Prostate gland (tissue), 2 donors: ENCODE data around the gene NGEF.

ENCODE experiments used
- CTCF ChIP-seq, 4 experiments: fragments of 200-600 bp in 2 of 4; fragments of 450-650 bp in 2 of 4; sonication (generic) in 2 of 4; IDR thresholded peaks; 1 replicate in 3 of 4; 2 replicates in 1 of 4; pipeline ENCODE4 v1.5.1; 2016 to 2019; ENCODE audit warnings: antibody characterized with exemption in 4 of 4, mild to moderate bottlenecking in 2 of 4, moderate library complexity in 2 of 4
- POLR2A ChIP-seq: fragments of 450-650 bp; IDR thresholded peaks from one replicate; pipeline ENCODE4 v1.6.1; 2016; ENCODE audit warnings: antibody characterized with exemption, mild to moderate bottlenecking
- POLR2AphosphoS5 ChIP-seq: sonication (generic); formaldehyde crosslinking; IDR thresholded peaks from one replicate; pipeline ENCODE4 v1.6.1; 2017; ENCODE audit warnings: antibody characterized with exemption

DNA sequence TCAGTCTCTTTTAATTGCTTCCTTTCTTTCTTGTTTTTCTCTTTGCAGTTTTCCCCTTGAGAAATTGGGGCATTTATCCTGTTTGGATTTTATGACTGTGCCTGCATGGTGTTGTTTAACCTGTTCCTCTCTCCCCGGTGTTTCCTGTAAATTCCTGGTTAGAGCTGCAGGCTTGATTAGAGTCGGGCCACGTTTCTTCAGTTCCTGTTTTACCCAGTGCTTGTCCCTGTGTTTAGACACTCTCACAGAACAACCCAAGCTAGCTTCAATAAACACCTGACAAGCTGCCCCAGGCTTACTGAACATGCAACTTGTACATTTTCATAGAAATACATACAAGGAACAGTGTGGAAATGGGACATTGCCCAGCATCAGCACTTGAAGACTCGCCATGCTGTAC lies 53.9 kb downstream of the NGEF start:
- TF ChIP-seq CTCF (IDR thresholded peaks at IDR 0.05) (no peak), POLR2A (no peak), POLR2AphosphoS5 (no peak)
